Lung (tissue), 12 donors: ENCODE results near the gene EIF5. TPM values are rescaled to one million over a fixed set of nuclear protein-coding genes. Genes with fewer than 3 reads are reported as not detected.
A peak's percentile ranks its signal among the peaks of the same experiment; 100 is the strongest.

ENCODE experiments used
- ATAC-seq: fragments of 200-7000 bp; cut with Tn5 transposase; one replicate; pipeline ENCODE4 v1.9.1; 2020; ENCODE audit warnings: moderate number of reproducible peaks; ENCODE audit not compliant: insufficient read depth, low FRiP score
- DNase-seq, 3 donors: peaks; one replicate each; pipeline ENCODE4 v3.0.0-alpha.2; 2013 to 2017
- H3K27ac ChIP-seq, 2 donors: one replicate each; pipeline ENCODE4 v1.5.1; 2013; ENCODE audit warnings: mild to moderate bottlenecking in 2 of 2, moderate library complexity in 2 of 2, control low read depth in 1 of 2, inconsistent platforms in 1 of 2, low read depth in 1 of 2, low read length in 1 of 2
- H3K27me3 ChIP-seq, 3 donors: one replicate each; pipeline ENCODE4 v1.5.1; 2013; ENCODE audit warnings: low read length in 2 of 3; ENCODE audit not compliant: control insufficient read depth in 3 of 3, insufficient read depth in 3 of 3
- H3K36me3 ChIP-seq, 4 donors: one replicate each; pipeline ENCODE4 v1.5.1; 2013; ENCODE audit warnings: low read length in 4 of 4, mild to moderate bottlenecking in 1 of 4, moderate library complexity in 1 of 4; ENCODE audit not compliant: control insufficient read depth in 4 of 4, insufficient read depth in 4 of 4
- H3K4me1 ChIP-seq, 5 donors: one replicate each; pipeline ENCODE4 v1.5.1; 2013; ENCODE audit warnings: low read length in 5 of 5, mild to moderate bottlenecking in 2 of 5, moderate library complexity in 1 of 5; ENCODE audit not compliant: control insufficient read depth in 5 of 5, insufficient read depth in 5 of 5
- H3K4me3 ChIP-seq: one replicate; pipeline ENCODE4 v1.5.1; 2013; ENCODE audit warnings: mild to moderate bottlenecking, control low read depth, moderate library complexity
- H3K9ac ChIP-seq, 2 donors: one replicate each; pipeline ENCODE4 v1.5.1; 2013; ENCODE audit warnings: low read length in 2 of 2, control low read depth in 1 of 2; ENCODE audit not compliant: insufficient read depth in 1 of 2
- H3K9me3 ChIP-seq, 4 donors: one replicate each; pipeline ENCODE4 v1.5.1; 2013; ENCODE audit warnings: low read length in 3 of 4, mild to moderate bottlenecking in 1 of 4, moderate library complexity in 1 of 4; ENCODE audit not compliant: control insufficient read depth in 4 of 4, insufficient read depth in 3 of 4
- CTCF ChIP-seq: IDR thresholded peaks from 2 replicates; pipeline ENCODE4 v1.5.1; 2012; ENCODE audit warnings: mild to moderate bottlenecking; ENCODE audit errors: control extremely low read depth, extremely low read depth
- WGBS, 2 donors: extraction: QIAGEN DNeasy Blood & Tissue Kit; methylation state at CpG; one replicate each; pipeline ENCODE4 v1.1.7; 2013; 5-methylcytosine and 5-hydroxymethylcytosine counted together
- polyA plus RNA-seq, 2 donors: library from polyadenylated mRNA; stranded (reverse); fragments of 200-250 nt; gene quantifications; one replicate each; pipeline ENCODE4 v1.2.1, GENCODE V29; 2013
- total RNA-seq, 2 donors: library from RNA; depleted of rRNA in 1 of 2; stranded (reverse); fragments of >200 nt in 1 of 2; gene quantifications; one replicate each; pipeline ENCODE4 v1.2.1, GENCODE V29; 2014 to 2021
- donor health status: control.
- donor health status: control.
- donor health status: Bipolar disorder and iron deficiency.
- donor health status: healthy.
- donor health status: DM: yes; HTN: yes; CAD: no.

EIF5 gene
- total and polyA plus RNA-seq, 4 donors = 50.4 to 255 (median 161) TPM

GRCh38 chr14:103311171-103311997, 22.7 kb upstream of the EIF5 start:
- WGBS, 2 donors = 90 to 92% methylated on average over 31 of the region's 31 CpGs
- no peaks in the 10 kb centered on the region for H3K27me3 ChIP-seq
- DNase-seq = no peak
- no peak overlapping the region for H3K4me3 ChIP-seq
- no peak for ATAC-seq
- no peaks in the 10 kb centered on the region for H3K36me3 ChIP-seq
- no peak overlapping the region for H3K27ac ChIP-seq
- peaks cover 0 to 9% (median 0%) of the 10 kb centered on the region in 5 donors for H3K4me1 ChIP-seq
- no peak overlapping the region for H3K9ac ChIP-seq
- no peaks in the 10 kb centered on the region for H3K9me3 ChIP-seq
- no peak for TF ChIP-seq CTCF

- no peak overlapping the region for H3K4me3 ChIP-seq
- H3K9ac ChIP-seq = no peak overlapping the region
- H3K27ac ChIP-seq = no peak overlapping the region
- ATAC-seq (no peak), DNase-seq (no peak)
- H3K27me3 ChIP-seq = no peaks in the 10 kb centered on the region
- H3K36me3 ChIP-seq = no peaks in the 10 kb centered on the region
- no peak for TF ChIP-seq CTCF
- H3K4me1 ChIP-seq = peaks cover 0 to 9% (median 0%) of the 10 kb centered on the region in 5 donors
- 90 to 91% methylated on average over 14 of the region's 14 CpGs for WGBS, 2 donors
- H3K9me3 ChIP-seq = no peaks in the 10 kb centered on the region
Measured at GRCh38 chr14:103312006-103312635, 21.9 kb upstream of the EIF5 start.

GRCh38 chr14:103313704-103314103, 20.3 kb upstream of the EIF5 start:
- 72 to 77% methylated on average over 8 of the region's 8 CpGs for WGBS, 2 donors
- no peaks in the 10 kb centered on the region for H3K27me3 ChIP-seq
- ATAC-seq (no peak), DNase-seq (peak in 2 of 3 donors; percentile 16 to 49)
- no peaks in the 10 kb centered on the region for H3K36me3 ChIP-seq
- no peaks in the 10 kb centered on the region for H3K9me3 ChIP-seq
- H3K4me1 ChIP-seq = peaks cover 0 to 9% (median 0%) of the 10 kb centered on the region in 5 donors
- no peak overlapping the region for H3K9ac ChIP-seq
- H3K4me3 ChIP-seq = no peak overlapping the region
- no peak for TF ChIP-seq CTCF
- H3K27ac ChIP-seq = no peak overlapping the region
